ENCODE results near the gene TPCN2.

TPCN2 gene

GRCh38 chr11:69079661-69080256 is 31.0 kb downstream of the TPCN2 start:
- Histone ChIP-seq H3K4ac (ENCODE audit: low read depth in 1 of 2, low read length in 2 of 2) (no peak overlapping the region), H2AFZ (ENCODE audit: low read depth, low read length) (no peak overlapping the region), H2BK120ac (ENCODE audit: low read depth, low read length) (no peak overlapping the region), H3K14ac (ENCODE audit: low read length in 2 of 2) (peak overlapping the region in 1 of 2 experiments; percentile 8), H2BK15ac (ENCODE audit: low read depth, poor library complexity, severe bottlenecking) (peak overlapping the region; percentile 26), H3K18ac (ENCODE audit: low read depth in 1 of 2, low read length in 2 of 2) (no peak overlapping the region), H2AK5ac (ENCODE audit: low read length, severe bottlenecking) (no peak overlapping the region), H3K9ac (ENCODE audit: low read length) (no peak overlapping the region), H3K27me3 (ENCODE audit: control insufficient read depth in 1 of 2, insufficient read depth in 1 of 2, low read length in 2 of 2) (no peaks in the 10 kb centered on the region), H4K91ac (ENCODE audit: low read length) (no peak overlapping the region), H2BK5ac (ENCODE audit: low read depth, low read length, poor library complexity, severe bottlenecking) (no peak overlapping the region), H3K79me1 (replicated peaks; ENCODE audit: low read length, poor library complexity, severe bottlenecking) (peaks cover 4% of the 10 kb centered on the region), H3K9me3 (ENCODE audit: control insufficient read depth, low read length) (no peaks in the 10 kb centered on the region), H4K8ac (ENCODE audit: low read length) (no peak overlapping the region), H3K27ac (ENCODE audit: low read length, poor library complexity, severe bottlenecking) (no peak overlapping the region), H2BK12ac (ENCODE audit: low read length in 2 of 2) (no peak overlapping the region), H3K4me3 (ENCODE audit: insufficient read depth in 1 of 2, low read depth in 1 of 2, low read length in 2 of 2) (no peak overlapping the region), H3K4me2 (ENCODE audit: low read length, poor library complexity, severe bottlenecking) (no peak overlapping the region), H3K23ac (ENCODE audit: low read length in 2 of 2) (no peak overlapping the region), H3K36me3 (ENCODE audit: control insufficient read depth in 1 of 2, insufficient read depth in 2 of 2, low read depth in 1 of 2, low read length in 2 of 2) (peaks cover 42 to 53% of the 10 kb centered on the region in 2 experiments), H3K4me1 (ENCODE audit: control insufficient read depth, insufficient read depth, low read depth, low read length) (peaks cover 37% of the 10 kb centered on the region)
- WGBS, result 97% methylated on average over 17 of the region's 17 CpGs
- DNase-seq, result no peak

- no peak overlapping the region for H2AFZ ChIP-seq (ENCODE audit: low read depth, low read length)
- no peak overlapping the region for H3K4me2 ChIP-seq (ENCODE audit: low read length, poor library complexity, severe bottlenecking)
- H4K91ac ChIP-seq (ENCODE audit: low read length), result peak overlapping the region; percentile 43
- 75% methylated on average over 17 of the region's 17 CpGs for WGBS
- peaks cover 42 to 59% of the 10 kb centered on the region in 2 experiments for H3K36me3 ChIP-seq (ENCODE audit: control insufficient read depth in 1 of 2, insufficient read depth in 2 of 2, low read depth in 1 of 2, low read length in 2 of 2)
- no peak overlapping the region for H3K23ac ChIP-seq (ENCODE audit: low read length in 2 of 2)
- peak overlapping the region in 1 of 2 experiments; percentile 6 for H3K14ac ChIP-seq (ENCODE audit: low read length in 2 of 2)
- peaks cover 4% of the 10 kb centered on the region for H3K79me1 ChIP-seq (replicated peaks; ENCODE audit: low read length, poor library complexity, severe bottlenecking)
- peak overlapping the region in 1 of 2 experiments; percentile 26 for H3K4ac ChIP-seq (ENCODE audit: low read depth in 1 of 2, low read length in 2 of 2)
- no peaks in the 10 kb centered on the region for H3K9me3 ChIP-seq (ENCODE audit: control insufficient read depth, low read length)
- peaks cover 33% of the 10 kb centered on the region for H3K4me1 ChIP-seq (ENCODE audit: control insufficient read depth, insufficient read depth, low read depth, low read length)
- H2BK15ac ChIP-seq (ENCODE audit: low read depth, poor library complexity, severe bottlenecking), result peak overlapping the region; percentile 26
- H3K4me3 ChIP-seq (ENCODE audit: insufficient read depth in 1 of 2, low read depth in 1 of 2, low read length in 2 of 2), result peak overlapping the region in 1 of 2 experiments; percentile 22
- peak; percentile 30 for DNase-seq
- no peak overlapping the region for H2BK12ac ChIP-seq (ENCODE audit: low read length in 2 of 2)
- no peak overlapping the region for H2BK120ac ChIP-seq (ENCODE audit: low read depth, low read length)
- peak overlapping the region; percentile 45 for H4K8ac ChIP-seq (ENCODE audit: low read length)
- no peak overlapping the region for H3K27ac ChIP-seq (ENCODE audit: low read length, poor library complexity, severe bottlenecking)
- H3K9ac ChIP-seq (ENCODE audit: low read length), result no peak overlapping the region
- no peaks in the 10 kb centered on the region for H3K27me3 ChIP-seq (ENCODE audit: control insufficient read depth in 1 of 2, insufficient read depth in 1 of 2, low read length in 2 of 2)
- H2BK5ac ChIP-seq (ENCODE audit: low read depth, low read length, poor library complexity, severe bottlenecking), result no peak overlapping the region
- H2AK5ac ChIP-seq (ENCODE audit: low read length, severe bottlenecking), result no peak overlapping the region
- peak overlapping the region; percentile 16 to 54 for H3K18ac ChIP-seq (ENCODE audit: low read depth in 1 of 2, low read length in 2 of 2)
Observed at GRCh38 chr11:69080257-69080995, 31.7 kb downstream of the TPCN2 start.

- Histone ChIP-seq H3K27me3 (ENCODE audit: control insufficient read depth in 1 of 2, insufficient read depth in 1 of 2, low read length in 2 of 2) (no peaks in the 10 kb centered on the region), H3K9me3 (ENCODE audit: control insufficient read depth, low read length) (no peaks in the 10 kb centered on the region), H3K14ac (ENCODE audit: low read length in 2 of 2) (no peak overlapping the region), H2BK15ac (ENCODE audit: low read depth, poor library complexity, severe bottlenecking) (no peak overlapping the region), H2BK120ac (ENCODE audit: low read depth, low read length) (no peak overlapping the region), H4K91ac (ENCODE audit: low read length) (no peak overlapping the region), H3K4me2 (ENCODE audit: low read length, poor library complexity, severe bottlenecking) (no peak overlapping the region), H3K23ac (ENCODE audit: low read length in 2 of 2) (no peak overlapping the region), H3K9ac (ENCODE audit: low read length) (no peak overlapping the region), H2BK5ac (ENCODE audit: low read depth, low read length, poor library complexity, severe bottlenecking) (no peak overlapping the region), H3K18ac (ENCODE audit: low read depth in 1 of 2, low read length in 2 of 2) (no peak overlapping the region), H2BK12ac (ENCODE audit: low read length in 2 of 2) (no peak overlapping the region), H4K8ac (ENCODE audit: low read length) (no peak overlapping the region), H3K4ac (ENCODE audit: low read depth in 1 of 2, low read length in 2 of 2) (no peak overlapping the region), H3K79me1 (replicated peaks; ENCODE audit: low read length, poor library complexity, severe bottlenecking) (peaks cover 4% of the 10 kb centered on the region), H3K27ac (ENCODE audit: low read length, poor library complexity, severe bottlenecking) (no peak overlapping the region), H3K36me3 (ENCODE audit: control insufficient read depth in 1 of 2, insufficient read depth in 2 of 2, low read depth in 1 of 2, low read length in 2 of 2) (peaks cover 45 to 66% of the 10 kb centered on the region in 2 experiments), H2AK5ac (ENCODE audit: low read length, severe bottlenecking) (no peak overlapping the region), H3K4me1 (ENCODE audit: control insufficient read depth, insufficient read depth, low read depth, low read length) (peaks cover 28% of the 10 kb centered on the region), H3K4me3 (ENCODE audit: insufficient read depth in 1 of 2, low read depth in 1 of 2, low read length in 2 of 2) (no peak overlapping the region), H2AFZ (ENCODE audit: low read depth, low read length) (no peak overlapping the region)
- WGBS, result 98% methylated on average over 23 of the region's 23 CpGs
- no peak for DNase-seq
Observed at GRCh38 chr11:69081180-69081579, 32.4 kb downstream of the TPCN2 start.

- no peak overlapping the region for H2AFZ ChIP-seq (ENCODE audit: low read depth, low read length)
- no peaks in the 10 kb centered on the region for H3K27me3 ChIP-seq (ENCODE audit: control insufficient read depth in 1 of 2, insufficient read depth in 1 of 2, low read length in 2 of 2)
- no peaks in the 10 kb centered on the region for H3K9me3 ChIP-seq (ENCODE audit: control insufficient read depth, low read length)
- peak overlapping the region in 1 of 2 experiments; percentile 9 for H3K23ac ChIP-seq (ENCODE audit: low read length in 2 of 2)
- WGBS, result 89% methylated on average over 28 of the region's 28 CpGs
- no peak overlapping the region for H4K8ac ChIP-seq (ENCODE audit: low read length)
- H2BK5ac ChIP-seq (ENCODE audit: low read depth, low read length, poor library complexity, severe bottlenecking), result no peak overlapping the region
- H3K4me1 ChIP-seq (ENCODE audit: control insufficient read depth, insufficient read depth, low read depth, low read length), result peaks cover 19% of the 10 kb centered on the region
- no peak overlapping the region for H3K9ac ChIP-seq (ENCODE audit: low read length)
- H2BK120ac ChIP-seq (ENCODE audit: low read depth, low read length), result no peak overlapping the region
- H3K79me1 ChIP-seq (replicated peaks; ENCODE audit: low read length, poor library complexity, severe bottlenecking), result peaks cover 6% of the 10 kb centered on the region
- no peak overlapping the region for H3K4me3 ChIP-seq (ENCODE audit: insufficient read depth in 1 of 2, low read depth in 1 of 2, low read length in 2 of 2)
- DNase-seq, result no peak
- H2BK12ac ChIP-seq (ENCODE audit: low read length in 2 of 2), result no peak overlapping the region
- no peak overlapping the region for H3K4me2 ChIP-seq (ENCODE audit: low read length, poor library complexity, severe bottlenecking)
- no peak overlapping the region for H3K27ac ChIP-seq (ENCODE audit: low read length, poor library complexity, severe bottlenecking)
- peak overlapping the region; percentile 40 for H4K91ac ChIP-seq (ENCODE audit: low read length)
- no peak overlapping the region for H3K4ac ChIP-seq (ENCODE audit: low read depth in 1 of 2, low read length in 2 of 2)
- no peak overlapping the region for H2BK15ac ChIP-seq (ENCODE audit: low read depth, poor library complexity, severe bottlenecking)
- no peak overlapping the region for H3K14ac ChIP-seq (ENCODE audit: low read length in 2 of 2)
- no peak overlapping the region for H3K18ac ChIP-seq (ENCODE audit: low read depth in 1 of 2, low read length in 2 of 2)
- H2AK5ac ChIP-seq (ENCODE audit: low read length, severe bottlenecking), result no peak overlapping the region
- peaks cover 42 to 73% of the 10 kb centered on the region in 2 experiments for H3K36me3 ChIP-seq (ENCODE audit: control insufficient read depth in 1 of 2, insufficient read depth in 2 of 2, low read depth in 1 of 2, low read length in 2 of 2)
Observed at GRCh38 chr11:69083531-69084247, 35.0 kb downstream of the TPCN2 start.
